H1 (cell line): Measurements from ENCODE around the gene OXNAD1. TPM values are rescaled to one million over a fixed set of nuclear protein-coding genes. Genes with fewer than 3 reads are reported as not detected.

Experiments
- KDM4A ChIP-seq: IDR thresholded peaks from one replicate; pipeline ENCODE4 v1.7.1; 2012; ENCODE audit warnings: low read depth, mild to moderate bottlenecking, moderate library complexity, low read length, inconsistent platforms; ENCODE audit not compliant: severe bottlenecking
- RBBP5 ChIP-seq: IDR thresholded peaks from 2 replicates; pipeline ENCODE4 v1.7.1; 2012; ENCODE audit warnings: low read depth, mild to moderate bottlenecking, inconsistent platforms, low read length, moderate library complexity, borderline replicate concordance
- SIRT6 ChIP-seq: IDR thresholded peaks from one replicate; pipeline ENCODE4 v1.7.1; 2012; ENCODE audit warnings: low read length, inconsistent platforms
- polyA plus RNA-seq, 7 experiments: library from polyadenylated mRNA; depleted of rRNA in 3 of 7; stranded (reverse) in 5 of 7; unstranded in 2 of 7; fragments of >200 nt in 5 of 7; fragments of 200-250 nt in 2 of 7; gene quantifications; 1 replicate in 5 of 7; 2 replicates in 1 of 7; 4 replicates in 1 of 7; pipeline versions ENCODE4 v1.2.1 to v1.2.3, GENCODE V29; 2011 to 2013; ENCODE audit warnings: missing spikeins in 2 of 7, mixed read lengths in 2 of 7
- total RNA-seq: library from RNA; stranded (reverse); fragmentation: NEBNext Ultra II Directional; extraction: Animal tissue kit (Norgen Biotek cat#: 25700); gene quantifications from 2 replicates; pipeline ENCODE4 v1.2.1, GENCODE V29; 2021

Gene OXNAD1
- total and polyA plus RNA-seq, 2 of the 8 experiments (the other 6 are each of a cell fraction or from before 2014, with no cell fraction given): 14.9 to 24.8 TPM

DNA sequence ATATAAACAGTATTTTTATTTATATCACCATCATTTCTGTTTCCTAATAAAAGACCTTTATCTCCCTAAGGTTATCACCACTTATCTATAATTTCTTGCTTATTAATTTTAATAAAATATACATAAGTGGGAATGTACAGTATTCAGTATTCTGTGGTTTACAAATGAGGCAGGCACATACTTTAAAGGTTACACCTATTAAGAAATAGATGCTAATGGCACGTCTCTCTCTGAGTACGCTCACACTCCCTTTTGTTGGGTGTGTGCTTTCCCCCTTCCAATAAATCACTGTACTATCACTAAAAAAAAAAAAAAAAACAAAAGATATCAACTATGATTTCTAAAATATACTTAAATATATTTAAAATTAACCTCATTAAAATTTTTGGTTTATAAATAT, 8.9 kb downstream of the OXNAD1 start (continued):
- TF ChIP-seq RBBP5 (no peak), SIRT6 (no peak), KDM4A (no peak)
